ENCODE measurements around the gene PPP1R11.

The PPP1R11 gene

GRCh38 chr6:30087876-30088275 lies 20.9 kb downstream of the PPP1R11 start:
- no peak overlapping the region for H3K27ac ChIP-seq

GRCh38 chr6:30091577-30092381 lies 24.8 kb downstream of the PPP1R11 start:
- H3K27ac ChIP-seq: peak overlapping the region; percentile 64
- TF ChIP-seq ZFX (IDR thresholded peaks at IDR 0.05; ENCODE audit: borderline replicate concordance) (no peak), CTCF (IDR thresholded peaks at IDR 0.05) (no peak)

More at GRCh38 chr6:30087876-30088275, 20.9 kb downstream of the PPP1R11 start:
- TF ChIP-seq CTCF (IDR thresholded peaks at IDR 0.05) (no peak), ZFX (IDR thresholded peaks at IDR 0.05; ENCODE audit: borderline replicate concordance) (no peak)

GRCh38 chr6:30092852-30093543 lies 26.0 kb downstream of the PPP1R11 start:
- no peak for TF ChIP-seq CTCF (IDR thresholded peaks at IDR 0.05)
- no peak for TF ChIP-seq ZFX (IDR thresholded peaks at IDR 0.05; ENCODE audit: borderline replicate concordance)
- H3K27ac ChIP-seq: peak overlapping the region; percentile 64

- H3K27ac ChIP-seq: no peak overlapping the region
- no peak for TF ChIP-seq CTCF (IDR thresholded peaks at IDR 0.05)
- no peak for TF ChIP-seq ZFX (IDR thresholded peaks at IDR 0.05; ENCODE audit: borderline replicate concordance)
Observed at GRCh38 chr6:30093951-30094661, 27.1 kb downstream of the PPP1R11 start.

GRCh38 chr6:30096829-30097228 lies 29.8 kb downstream of the PPP1R11 start:
- no peak overlapping the region for H3K27ac ChIP-seq
- TF ChIP-seq CTCF (IDR thresholded peaks at IDR 0.05) (no peak), ZFX (IDR thresholded peaks at IDR 0.05; ENCODE audit: borderline replicate concordance) (no peak)

- TF ChIP-seq ZFX (IDR thresholded peaks at IDR 0.05; ENCODE audit: borderline replicate concordance) (no peak), CTCF (IDR thresholded peaks at IDR 0.05) (no peak)
- H3K27ac ChIP-seq: no peak overlapping the region
Observed at GRCh38 chr6:30097902-30098768, 31.1 kb downstream of the PPP1R11 start.
